Neural progenitor cell (in vitro differentiated cells): Measurements from ENCODE around the gene TNF. TPM values are rescaled to one million over a fixed set of nuclear protein-coding genes. Genes with fewer than 3 reads are reported as not detected.

Experiments used
- DNase-seq: peaks from one replicate; pipeline ENCODE4 v3.0.0-alpha.2; 2016; ENCODE audit warnings: low spot score
- H2AFZ ChIP-seq: fragments of 200-600 bp; sonication (generic); replicated peaks from 2 replicates; pipeline ENCODE4 v1.6.1; 2016; ENCODE audit warnings: antibody characterized with exemption
- H3F3A ChIP-seq: fragments of 200-600 bp; sonication (generic); 2 replicates; pipeline ENCODE4 v1.6.1; 2016; ENCODE audit warnings: antibody characterized with exemption, low read depth
- H3K27ac ChIP-seq: fragments of 200-600 bp; sonication (generic); 2 replicates; pipeline ENCODE4 v1.5.1; 2016; ENCODE audit warnings: mild to moderate bottlenecking
- H3K27me3 ChIP-seq: fragments of 200-600 bp; sonication (generic); 2 replicates; pipeline ENCODE4 v1.6.1; 2016; ENCODE audit warnings: mild to moderate bottlenecking, moderate library complexity
- H3K36me3 ChIP-seq: fragments of 200-600 bp; sonication (generic); 2 replicates; pipeline ENCODE4 v1.5.1; 2016
- H3K4me1 ChIP-seq: fragments of 200-600 bp; sonication (generic); 2 replicates; pipeline ENCODE4 v1.6.1; 2016; ENCODE audit warnings: mixed run types
- H3K4me2 ChIP-seq: fragments of 200-600 bp; sonication (generic); 2 replicates; pipeline ENCODE4 v1.6.1; 2016
- H3K4me3 ChIP-seq: fragments of 200-600 bp; sonication (generic); 2 replicates; pipeline ENCODE4 v1.5.1; 2016
- H3K79me2 ChIP-seq: fragments of 200-600 bp; sonication (generic); 2 replicates; pipeline ENCODE4 v1.6.1; 2016; ENCODE audit warnings: low read depth
- H3K9ac ChIP-seq: fragments of 200-600 bp; sonication (generic); 2 replicates; pipeline ENCODE4 v1.6.1; 2016
- H3K9me3 ChIP-seq: fragments of 200-600 bp; sonication (generic); 2 replicates; pipeline ENCODE4 v1.5.1; 2016; ENCODE audit warnings: low read depth
- H4K20me1 ChIP-seq: fragments of 200-600 bp; sonication (generic); 2 replicates; pipeline ENCODE4 v1.6.1; 2016; ENCODE audit warnings: low read depth
- H3K27ac Mint-ChIP-seq: 3 replicates; pipeline ENCODE4 v1.8.0; 2021; ENCODE audit warnings: mixed read lengths
- H3K27me3 Mint-ChIP-seq: 2 replicates; pipeline ENCODE4 v1.8.0; 2022; ENCODE audit warnings: low read depth, mild to moderate bottlenecking, inconsistent platforms, moderate library complexity, mixed read lengths; ENCODE audit not compliant: insufficient read depth
- H3K36me3 Mint-ChIP-seq: 3 replicates; pipeline ENCODE4 v1.8.0; 2021; ENCODE audit warnings: mixed read lengths
- H3K4me1 Mint-ChIP-seq: 3 replicates; pipeline ENCODE4 v1.8.0; 2021; ENCODE audit warnings: mixed read lengths
- H3K4me3 Mint-ChIP-seq: 3 replicates; pipeline ENCODE4 v1.8.0; 2021; ENCODE audit warnings: mild to moderate bottlenecking, moderate library complexity, mixed read lengths
- H3K9me3 Mint-ChIP-seq: 3 replicates; pipeline ENCODE4 v1.8.0; 2020; ENCODE audit warnings: mixed read lengths
- EZH2 ChIP-seq: fragments of 200-600 bp; sonication (generic); IDR thresholded peaks from 2 replicates; pipeline ENCODE4 v1.6.1; 2017; ENCODE audit warnings: antibody characterized with exemption, mild to moderate bottlenecking, moderate library complexity
- EZH2phosphoT487 ChIP-seq: fragments of 200-600 bp; sonication (generic); IDR thresholded peaks from 2 replicates; pipeline ENCODE4 v1.6.1; 2017; ENCODE audit warnings: antibody characterized with exemption
- total RNA-seq: library from RNA; depleted of rRNA; stranded (reverse); fragments of >200 nt; gene quantifications from 2 replicates; pipeline ENCODE4 v1.2.3, GENCODE V29; 2015; ENCODE audit warnings: low replicate concordance
- TF ChIP-seq, protein P1 (sequence below): fragments of 200-600 bp; sonication (generic); IDR thresholded peaks from 2 replicates; pipeline ENCODE4 v1.5.1; 2017; ENCODE audit warnings: antibody characterized with exemption, mild to moderate bottlenecking

The TNF gene
- 0.19 TPM in 1 of 2 replicates, not detected in the other for total RNA-seq

GRCh38 chr6:31575335-31575901 lies at the start of gene TNF:
TSS of gene TNF (plus strand) at chr6:31575565. CDS start at chr6:31575742, 177 bp downstream.
- H2AFZ ChIP-seq = no peak within 1 kb of the TSS
- no peak within 1 kb of the TSS for H3K27ac ChIP-seq
- H3K4me1 Mint-ChIP-seq = peaks cover 3% of the 10 kb centered on the region
- H4K20me1 ChIP-seq = no peaks in the 10 kb centered on the region
- H3K9ac ChIP-seq = no peak within 1 kb of the TSS
- no peaks in the 10 kb centered on the region for H3K36me3 ChIP-seq
- H3F3A ChIP-seq = no peaks in the 10 kb centered on the region
- no peaks in the 10 kb centered on the region for H3K36me3 Mint-ChIP-seq
- DNase-seq = no peak
- peaks cover 6% of the 10 kb centered on the region for H3K4me1 ChIP-seq
- H3K9me3 Mint-ChIP-seq = no peaks in the 10 kb centered on the region
- H3K4me2 ChIP-seq = no peak within 1 kb of the TSS
- no peak within 1 kb of the TSS for H3K27ac Mint-ChIP-seq
- peaks cover 18% of the 10 kb centered on the region for H3K27me3 Mint-ChIP-seq
- H3K27me3 ChIP-seq = peaks cover 7% of the 10 kb centered on the region
- TF ChIP-seq, protein P1, sequence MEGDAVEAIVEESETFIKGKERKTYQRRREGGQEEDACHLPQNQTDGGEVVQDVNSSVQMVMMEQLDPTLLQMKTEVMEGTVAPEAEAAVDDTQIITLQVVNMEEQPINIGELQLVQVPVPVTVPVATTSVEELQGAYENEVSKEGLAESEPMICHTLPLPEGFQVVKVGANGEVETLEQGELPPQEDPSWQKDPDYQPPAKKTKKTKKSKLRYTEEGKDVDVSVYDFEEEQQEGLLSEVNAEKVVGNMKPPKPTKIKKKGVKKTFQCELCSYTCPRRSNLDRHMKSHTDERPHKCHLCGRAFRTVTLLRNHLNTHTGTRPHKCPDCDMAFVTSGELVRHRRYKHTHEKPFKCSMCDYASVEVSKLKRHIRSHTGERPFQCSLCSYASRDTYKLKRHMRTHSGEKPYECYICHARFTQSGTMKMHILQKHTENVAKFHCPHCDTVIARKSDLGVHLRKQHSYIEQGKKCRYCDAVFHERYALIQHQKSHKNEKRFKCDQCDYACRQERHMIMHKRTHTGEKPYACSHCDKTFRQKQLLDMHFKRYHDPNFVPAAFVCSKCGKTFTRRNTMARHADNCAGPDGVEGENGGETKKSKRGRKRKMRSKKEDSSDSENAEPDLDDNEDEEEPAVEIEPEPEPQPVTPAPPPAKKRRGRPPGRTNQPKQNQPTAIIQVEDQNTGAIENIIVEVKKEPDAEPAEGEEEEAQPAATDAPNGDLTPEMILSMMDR = no peak
- TF ChIP-seq EZH2phosphoT487 = no peak
- no peak for TF ChIP-seq EZH2
- no peak within 1 kb of the TSS for H3K4me3 Mint-ChIP-seq
- H3K79me2 ChIP-seq = no peaks in the 10 kb centered on the region
- no peaks in the 10 kb centered on the region for H3K9me3 ChIP-seq
- H3K4me3 ChIP-seq = no peak within 1 kb of the TSS

DNA sequence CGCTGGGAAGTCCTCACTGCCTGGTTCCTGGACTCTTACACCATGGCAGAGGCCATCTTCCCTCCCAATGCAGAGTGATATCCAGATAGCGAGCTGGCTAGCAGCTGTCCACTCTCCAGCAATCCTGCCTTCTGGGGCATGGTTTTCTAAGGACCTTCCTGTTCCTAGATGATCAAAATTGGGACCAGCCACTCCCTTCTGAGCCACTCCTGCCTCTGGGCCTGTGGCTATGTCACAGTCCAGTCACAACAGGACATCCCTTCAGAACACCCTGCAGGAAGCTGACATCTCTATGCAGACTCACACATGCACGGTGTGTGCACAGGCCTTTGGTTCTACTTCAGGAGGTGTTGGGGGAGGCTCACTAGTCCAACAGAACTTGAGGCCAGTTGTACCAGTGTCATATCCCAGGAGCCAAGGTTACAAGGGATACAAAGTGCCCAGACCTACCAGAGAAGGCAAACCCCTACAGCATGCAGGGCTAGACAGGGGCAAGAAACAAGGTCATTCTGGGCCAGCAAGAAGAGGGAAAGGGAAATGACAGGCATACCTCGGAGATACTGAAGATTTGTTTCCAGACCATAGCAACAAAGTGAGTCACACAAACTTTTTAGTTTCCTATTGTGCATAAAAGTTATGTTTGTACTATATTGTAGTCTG lies 49.3 kb upstream of the TNF start:
- no peaks in the 10 kb centered on the region for H3K36me3 ChIP-seq
- H3K9ac ChIP-seq = no peak overlapping the region
- no peak overlapping the region for H3K4me3 ChIP-seq
- peaks cover 15% of the 10 kb centered on the region for H3K36me3 Mint-ChIP-seq
- no peak overlapping the region for H3K27ac ChIP-seq
- no peaks in the 10 kb centered on the region for H3K4me1 ChIP-seq
- no peak for TF ChIP-seq EZH2phosphoT487
- TF ChIP-seq EZH2 = no peak
- no peaks in the 10 kb centered on the region for H3K79me2 ChIP-seq
- H3K27me3 ChIP-seq = no peaks in the 10 kb centered on the region
- no peaks in the 10 kb centered on the region for H3K9me3 ChIP-seq
- DNase-seq = no peak
- peaks cover 6% of the 10 kb centered on the region for H3K4me1 Mint-ChIP-seq
- H3K9me3 Mint-ChIP-seq = no peaks in the 10 kb centered on the region
- peaks cover 28% of the 10 kb centered on the region for H3F3A ChIP-seq
- H3K27ac Mint-ChIP-seq = peak overlapping the region; percentile 14
- H3K27me3 Mint-ChIP-seq = peaks cover 6% of the 10 kb centered on the region
- no peak overlapping the region for H3K4me2 ChIP-seq
- peaks cover 30% of the 10 kb centered on the region for H4K20me1 ChIP-seq
- H3K4me3 Mint-ChIP-seq = no peak overlapping the region
- no peak overlapping the region for H2AFZ ChIP-seq

DNA sequence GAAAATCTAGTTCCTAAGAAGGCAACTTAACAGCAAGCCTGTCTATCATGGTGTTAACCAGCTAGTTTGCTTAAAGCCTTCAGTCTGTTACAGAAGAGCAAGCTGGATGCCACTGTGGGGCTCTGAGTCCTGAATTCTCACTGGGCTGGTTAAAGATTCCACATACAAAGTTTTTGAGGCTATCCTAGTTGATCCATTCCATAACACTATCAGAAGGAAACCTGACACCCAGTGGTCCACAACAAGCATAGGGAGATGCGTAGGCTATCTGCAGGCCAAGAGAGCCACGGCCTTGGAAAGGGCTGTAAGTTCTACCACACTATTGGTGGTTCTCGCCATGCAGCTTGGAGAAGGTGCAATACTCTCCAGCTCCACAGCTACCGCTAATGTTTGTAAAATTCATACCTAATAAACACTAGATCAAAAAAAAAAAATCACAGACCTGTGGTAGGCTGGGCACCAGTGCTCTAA lies 47.0 kb upstream of the TNF start:
- H3K4me3 Mint-ChIP-seq = peak overlapping the region; percentile 39
- peak overlapping the region; percentile 53 for H3K27ac Mint-ChIP-seq
- no peaks in the 10 kb centered on the region for H3K9me3 Mint-ChIP-seq
- Histone ChIP-seq H3K27ac (peak overlapping the region; percentile 53), H3K27me3 (no peaks in the 10 kb centered on the region), H3F3A (peaks cover 51% of the 10 kb centered on the region), H3K79me2 (peaks cover 11% of the 10 kb centered on the region), H3K4me2 (no peak overlapping the region), H4K20me1 (peaks cover 51% of the 10 kb centered on the region), H3K9ac (no peak overlapping the region), H2AFZ (no peak overlapping the region), H3K4me1 (no peaks in the 10 kb centered on the region), H3K36me3 (peaks cover 8% of the 10 kb centered on the region), H3K9me3 (no peaks in the 10 kb centered on the region), H3K4me3 (no peak overlapping the region)
- H3K4me1 Mint-ChIP-seq = peaks cover 6% of the 10 kb centered on the region
- TF ChIP-seq, protein P1 = no peak
- no peak for TF ChIP-seq EZH2
- peaks cover 5% of the 10 kb centered on the region for H3K27me3 Mint-ChIP-seq
- H3K36me3 Mint-ChIP-seq = peaks cover 28% of the 10 kb centered on the region
- no peak for DNase-seq
